Body of pancreas (tissue), 4 donors: ENCODE results near the gene CEP20. TPM values are rescaled to one million over a fixed set of nuclear protein-coding genes. Genes with fewer than 3 reads are reported as not detected.

ENCODE experiments used
- ATAC-seq: fragments of 150-250 bp; one replicate; pipeline ENCODE4 v1.9.1; 2016
- DNase-seq, 4 donors: peaks; one replicate each; pipeline ENCODE4 v3.0.0-alpha.2; 2019
- H3K27ac ChIP-seq, 4 donors: fragments of 200-600 bp; sonication (generic); 1 replicate in 3 of 4; 2 replicates in 1 of 4; pipeline versions ENCODE4 v1.5.1 to v1.6.1; 2016 to 2019; ENCODE audit warnings: mild to moderate bottlenecking in 1 of 4, mixed read lengths in 1 of 4, moderate library complexity in 1 of 4
- H3K27me3 ChIP-seq, 2 donors: fragments of 200-600 bp; sonication (generic); one replicate each; pipeline ENCODE4 v1.6.0; 2016; ENCODE audit warnings: mild to moderate bottlenecking in 1 of 2
- H3K36me3 ChIP-seq, 2 donors: fragments of 200-600 bp; sonication (generic); replicated peaks in 1 of 2; 2 replicates each; pipeline ENCODE4 v1.5.1; 2016; ENCODE audit warnings: low read depth in 2 of 2; ENCODE audit not compliant: insufficient read depth in 1 of 2
- H3K4me1 ChIP-seq: fragments of 200-600 bp; sonication (generic); one replicate; pipeline ENCODE4 v1.6.0; 2016
- H3K4me3 ChIP-seq, 2 donors: fragments of 200-600 bp; sonication (generic); 1 replicate in 1 of 2; 2 replicates in 1 of 2; pipeline ENCODE4 v1.5.1; 2016 to 2019
- H3K9me3 ChIP-seq, 3 donors: fragments of 200-600 bp; sonication (generic); 1 replicate in 2 of 3; 2 replicates in 1 of 3; pipeline ENCODE4 v1.5.1; 2016
- CTCF ChIP-seq, 7 experiments: fragments of 450-650 bp in 4 of 7; fragments of 200-600 bp in 3 of 7; sonication (generic) in 3 of 7; IDR thresholded peaks; one replicate each; pipeline ENCODE4 v1.5.1; 2016 to 2019; ENCODE audit warnings: antibody characterized with exemption in 7 of 7
- POLR2A ChIP-seq, 3 donors: fragments of 450-650 bp; IDR thresholded peaks; one replicate each; pipeline ENCODE4 v1.6.1; 2016; ENCODE audit warnings: antibody characterized with exemption in 3 of 3, mild to moderate bottlenecking in 2 of 3
- WGBS, 2 donors: methylation state at CpG; one replicate each; pipeline ENCODE4 v1.1.5; 2017; 5-methylcytosine and 5-hydroxymethylcytosine counted together
- intact Hi-C: fragments of 100-400 bp; cut with DNase I; formaldehyde crosslinking; loops from one replicate; pipeline ENCODE4 v1.15.1; 2023
- total RNA-seq, 2 donors: library from RNA; depleted of rRNA; stranded (reverse); fragments of >200 nt; gene quantifications; one replicate each; pipeline ENCODE4 v1.1.0, GENCODE V29; 2016

The CEP20 gene
- total RNA-seq, 2 donors from 2014 or later = 17.5 to 21.3 TPM

- TF ChIP-seq POLR2A (IDR thresholded peaks at IDR 0.05) (no peak), CTCF (IDR thresholded peaks at IDR 0.05) (no peak)
- no peak for ATAC-seq
- 93% methylated on average over 5 of the region's 5 CpGs for WGBS, 2 donors
- Histone ChIP-seq H3K4me3 (no peak overlapping the region), H3K4me1 (no peaks in the 10 kb centered on the region), H3K27me3 (no peaks in the 10 kb centered on the region), H3K9me3 (no peaks in the 10 kb centered on the region), H3K36me3 (no peaks in the 10 kb centered on the region), H3K27ac (no peak overlapping the region)
- intact Hi-C loops = no loop called here
- DNase-seq = no peak
Observed at GRCh38 chr16:15876503-15876902, 11.9 kb downstream of the CEP20 start.

GRCh38 chr16:15874745-15875314, 13.6 kb downstream of the CEP20 start:
- ATAC-seq = peak; percentile 80

DNA sequence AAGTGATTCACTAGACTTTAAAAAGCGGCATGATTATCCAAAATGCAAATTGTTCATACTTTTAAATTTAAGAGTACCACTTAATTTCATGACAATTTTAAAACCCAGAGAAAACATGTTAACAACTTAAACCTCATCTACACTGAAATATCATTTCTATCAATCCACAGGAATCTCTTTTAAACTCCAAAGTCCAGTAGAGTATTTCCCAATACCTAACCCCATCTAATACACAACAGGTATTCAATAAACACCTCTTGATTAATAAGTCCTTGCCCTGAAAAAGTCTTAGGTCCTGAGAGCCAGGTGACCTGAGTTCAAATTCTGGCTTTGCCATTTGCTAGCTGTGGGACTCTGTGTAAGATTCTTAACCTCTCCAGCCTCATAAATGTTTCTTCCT, 14.7 kb downstream of the CEP20 start:
- DNase-seq (no peak), ATAC-seq (no peak)
- H3K4me1 ChIP-seq = no peaks in the 10 kb centered on the region
- H3K36me3 ChIP-seq = peaks cover 0 to 2% of the 10 kb centered on the region in 2 donors
- H3K4me3 ChIP-seq = no peak overlapping the region
- no peaks in the 10 kb centered on the region for H3K27me3 ChIP-seq
- no peak overlapping the region for H3K27ac ChIP-seq
- TF ChIP-seq CTCF (IDR thresholded peaks at IDR 0.05) (no peak), POLR2A (IDR thresholded peaks at IDR 0.05) (no peak)
- H3K9me3 ChIP-seq = no peaks in the 10 kb centered on the region
- WGBS, 2 donors = 47 to 100% methylated on average over 1 of the region's 1 CpG
- intact Hi-C loops = loop anchor here (5.0 kb wide), 1 partner anchor 249 kb away; no protein-coding TSS in a partner anchor

More at GRCh38 chr16:15874745-15875314, 13.6 kb downstream of the CEP20 start:
- WGBS, 2 donors = 37 to 39% methylated on average over 7 of the region's 7 CpGs
- peaks cover 0 to 2% of the 10 kb centered on the region in 2 donors for H3K36me3 ChIP-seq
- no peaks in the 10 kb centered on the region for H3K9me3 ChIP-seq
- no peak overlapping the region for H3K27ac ChIP-seq
- TF ChIP-seq CTCF (IDR thresholded peaks at IDR 0.05) (peak; percentile 42 to 75 (median 66)), POLR2A (IDR thresholded peaks at IDR 0.05) (no peak)
- H3K4me3 ChIP-seq = no peak overlapping the region
- DNase-seq = peak; percentile 54 to 71 (median 62)
- no peaks in the 10 kb centered on the region for H3K27me3 ChIP-seq
- intact Hi-C loops = loop anchor here (5.0 kb wide), 1 partner anchor 247 kb away; no protein-coding TSS in a partner anchor
- H3K4me1 ChIP-seq = no peaks in the 10 kb centered on the region

DNA sequence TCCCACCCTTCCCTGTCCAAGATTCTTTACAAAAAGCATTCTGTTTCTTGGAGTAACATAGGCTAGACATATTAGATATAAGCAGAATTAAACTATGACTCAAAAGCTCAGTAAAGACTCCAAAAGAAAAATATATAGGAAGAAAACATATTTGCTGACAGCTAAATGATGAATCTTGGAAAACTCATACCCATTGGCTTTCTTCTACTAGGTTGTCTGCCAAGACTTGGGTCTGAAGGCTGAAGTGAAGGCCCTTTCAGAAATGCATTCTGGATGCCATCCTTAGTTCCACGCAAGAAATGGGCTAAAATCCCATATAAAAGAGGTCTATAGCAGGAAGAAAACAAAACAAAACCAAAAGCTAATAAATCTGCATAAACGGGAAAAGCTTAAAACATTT, 15.1 kb downstream of the CEP20 start:
- no peaks in the 10 kb centered on the region for H3K9me3 ChIP-seq
- DNase-seq (no peak), ATAC-seq (no peak)
- H3K4me3 ChIP-seq = no peak overlapping the region
- H3K27ac ChIP-seq = no peak overlapping the region
- intact Hi-C loops = loop anchor here (5.0 kb wide), 1 partner anchor 249 kb away; no protein-coding TSS in a partner anchor
- H3K36me3 ChIP-seq = peaks cover 0 to 2% of the 10 kb centered on the region in 2 donors
- no peaks in the 10 kb centered on the region for H3K4me1 ChIP-seq
- WGBS, 2 donors = 88 to 91% methylated on average over 2 of the region's 2 CpGs
- H3K27me3 ChIP-seq = no peaks in the 10 kb centered on the region
- TF ChIP-seq POLR2A (IDR thresholded peaks at IDR 0.05) (no peak), CTCF (IDR thresholded peaks at IDR 0.05) (no peak)

DNA sequence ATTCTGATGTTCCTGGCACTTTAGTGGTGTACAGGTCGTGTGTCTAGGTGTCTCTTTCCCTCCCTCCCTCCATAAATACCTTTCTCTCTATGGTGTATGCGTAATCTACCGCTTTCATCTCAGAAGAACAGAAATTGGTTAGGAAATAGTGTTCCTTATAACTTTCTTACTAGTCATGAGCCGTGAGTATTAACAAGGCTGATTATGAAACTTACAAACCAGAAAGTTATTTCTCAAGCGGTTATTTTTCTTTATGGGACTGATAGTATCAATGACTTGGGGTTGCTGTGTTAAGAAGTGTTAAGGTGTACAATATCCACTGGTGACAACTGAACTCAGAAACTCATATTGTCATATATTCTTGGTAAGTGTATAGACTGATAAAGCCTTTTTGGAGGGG, 18.4 kb downstream of the CEP20 start:
- no peaks in the 10 kb centered on the region for H3K4me1 ChIP-seq
- DNase-seq (no peak), ATAC-seq (no peak)
- intact Hi-C loops = loop anchor here (5.0 kb wide), 1 partner anchor 252 kb away; no protein-coding TSS in a partner anchor
- no peaks in the 10 kb centered on the region for H3K27me3 ChIP-seq
- no peak overlapping the region for H3K27ac ChIP-seq
- TF ChIP-seq POLR2A (IDR thresholded peaks at IDR 0.05) (no peak), CTCF (IDR thresholded peaks at IDR 0.05) (no peak)
- 72 to 77% methylated on average over 5 of the region's 5 CpGs for WGBS, 2 donors
- H3K9me3 ChIP-seq = no peaks in the 10 kb centered on the region
- no peak overlapping the region for H3K4me3 ChIP-seq
- peaks cover 3 to 4% of the 10 kb centered on the region in 2 donors for H3K36me3 ChIP-seq
